Pulmonary artery endothelial cell (primary cell): ENCODE results near the gene SPIN1. TPM values are rescaled to one million over a fixed set of nuclear protein-coding genes. Genes with fewer than 3 reads are reported as not detected.

ENCODE experiments used
- DNase-seq: peaks from one replicate; pipeline ENCODE4 v3.0.0-alpha.2; 2011; ENCODE audit warnings: low read depth, low spot score
- total RNA-seq: library from RNA; depleted of rRNA; stranded (reverse); fragments of >200 nt; gene quantifications from 2 replicates; pipeline ENCODE4 v1.2.3, GENCODE V29; 2014

Gene SPIN1
- total RNA-seq, 1 donor from 2014 or later: 48.5 TPM

GRCh38 chr9:88388886-88389605, 802 bp downstream of the SPIN1 start:
- no peak for DNase-seq

- DNase-seq: no peak
Measured at GRCh38 chr9:88390371-88390990, 2.2 kb downstream of the SPIN1 start.

- DNase-seq: no peak
Measured at GRCh38 chr9:88391236-88391635, 3.0 kb downstream of the SPIN1 start.

- DNase-seq: no peak
Measured at GRCh38 chr9:88391921-88392320, 3.7 kb downstream of the SPIN1 start.

DNA sequence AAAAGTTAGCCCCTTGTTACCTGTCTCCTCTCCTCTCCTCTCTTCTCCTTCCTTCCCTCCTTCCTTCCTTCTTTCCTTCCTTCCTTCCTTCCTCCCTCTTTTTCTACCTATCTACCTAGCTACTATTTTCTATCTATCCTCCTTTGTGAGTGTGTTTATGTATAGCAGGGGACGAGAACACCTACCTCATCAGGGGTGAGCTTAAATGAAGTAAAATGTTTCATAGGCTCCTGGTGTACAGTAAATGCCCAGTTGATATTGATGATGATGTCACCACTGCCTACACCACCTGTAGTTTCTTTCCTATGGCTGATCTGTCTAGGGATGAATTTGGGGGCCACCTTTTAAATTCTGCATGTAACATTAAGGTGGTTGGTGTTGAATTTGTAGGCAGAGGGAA, 4.3 kb downstream of the SPIN1 start:
- DNase-seq: no peak

DNA sequence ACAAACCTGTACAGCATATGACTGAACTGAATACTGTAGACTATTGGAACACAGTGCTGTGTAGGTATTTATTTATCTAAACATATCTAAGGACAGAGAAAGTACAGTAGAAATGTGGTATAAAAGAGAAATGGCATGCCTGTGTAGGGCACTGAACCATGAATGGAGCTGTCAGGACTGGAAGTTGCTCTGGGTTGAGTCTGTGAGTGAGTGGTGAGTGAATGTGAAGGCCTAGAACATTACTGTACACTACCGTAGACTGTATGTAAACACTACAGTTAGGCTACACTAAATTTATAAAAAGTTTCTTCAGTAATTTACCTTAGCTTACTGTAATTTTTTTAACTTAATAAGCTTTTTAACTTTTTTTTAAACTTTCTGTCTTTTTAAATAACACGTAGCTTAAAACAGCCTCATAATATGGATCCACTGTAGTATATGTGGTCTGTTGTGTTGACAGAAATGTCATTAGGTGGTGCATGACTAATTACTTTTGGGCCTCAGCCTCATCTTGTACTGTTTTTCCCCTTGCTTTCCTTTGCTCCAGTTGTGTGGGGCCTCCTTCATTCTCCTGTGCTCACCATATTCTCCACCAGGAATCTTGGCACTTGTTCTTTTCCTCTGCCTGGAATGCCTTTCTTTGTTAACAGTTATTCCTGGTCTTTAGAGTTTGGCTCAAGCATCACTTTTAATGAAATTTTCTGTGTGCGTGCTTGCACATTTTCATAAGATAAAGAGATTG, 8.8 kb downstream of the SPIN1 start:
- no peak for DNase-seq

GRCh38 chr9:88398016-88398415, 9.8 kb downstream of the SPIN1 start:
- DNase-seq: no peak

DNA sequence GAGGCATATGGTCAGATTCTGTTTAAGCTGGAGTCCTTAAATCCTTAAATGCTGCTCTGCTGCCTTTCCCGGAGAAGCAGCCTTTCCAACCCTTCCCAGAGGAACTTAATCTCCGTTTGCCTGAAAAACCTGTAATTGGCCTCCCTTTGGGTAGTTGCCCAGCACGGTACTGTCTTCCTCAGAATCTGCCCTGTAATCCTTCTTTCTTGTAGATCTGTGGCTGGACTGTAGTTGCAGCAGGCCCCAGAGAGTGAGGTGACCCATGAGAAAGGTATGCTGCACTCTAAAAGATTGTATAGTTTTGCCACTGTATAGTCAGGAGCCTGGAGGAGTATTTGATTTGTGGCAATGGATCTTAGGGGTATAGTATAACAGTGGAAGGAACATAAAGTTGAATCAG, 11.7 kb downstream of the SPIN1 start:
- no peak for DNase-seq

- DNase-seq: no peak
Measured at GRCh38 chr9:88403340-88403739, 15.1 kb downstream of the SPIN1 start.

- no peak for DNase-seq
Measured at GRCh38 chr9:88406051-88406450, 17.8 kb downstream of the SPIN1 start.

GRCh38 chr9:88411471-88411870, 23.2 kb downstream of the SPIN1 start:
- no peak for DNase-seq

DNA sequence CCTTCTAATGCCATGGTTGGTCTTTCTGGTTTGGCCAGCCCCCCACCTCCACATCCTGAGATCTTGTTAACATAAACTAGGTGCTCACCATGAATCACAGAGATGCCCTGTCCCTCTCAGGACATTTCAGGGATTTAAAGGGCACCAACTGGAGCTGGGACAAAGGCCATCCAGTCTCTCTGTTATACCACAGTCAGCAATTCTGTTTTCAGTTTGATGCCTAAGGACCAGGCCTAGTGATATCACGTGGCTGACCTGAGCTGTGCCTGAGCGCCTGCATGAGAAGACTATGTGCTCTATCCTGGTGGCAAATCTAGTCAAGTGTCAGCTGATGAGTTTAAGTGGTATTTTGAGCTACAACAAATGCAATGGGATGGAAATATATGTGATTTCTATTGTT, 26.1 kb downstream of the SPIN1 start:
- DNase-seq: no peak

DNA sequence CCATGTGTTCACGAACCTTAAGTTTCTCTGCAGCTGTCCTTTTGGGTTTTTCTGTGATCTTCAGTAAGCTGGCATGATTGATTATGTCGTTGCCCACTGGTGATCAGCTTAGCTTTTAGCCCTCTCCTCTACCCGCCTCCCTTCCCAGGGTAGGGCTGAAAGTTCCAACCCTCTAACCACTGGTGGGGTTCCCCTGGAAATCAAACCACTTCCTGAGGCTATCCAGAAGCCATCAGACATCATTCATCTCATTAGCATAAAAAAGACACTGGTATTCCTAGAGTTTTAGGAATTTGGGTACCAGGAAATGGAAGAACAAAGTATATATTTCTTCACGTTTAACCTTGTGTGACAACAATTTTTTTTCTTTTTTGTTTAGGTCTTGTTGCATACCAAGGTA, 29.8 kb downstream of the SPIN1 start:
- no peak for DNase-seq

- no peak for DNase-seq
Measured at GRCh38 chr9:88418715-88419540, 30.7 kb downstream of the SPIN1 start.

- DNase-seq: no peak
Measured at GRCh38 chr9:88420227-88420626, 32.0 kb downstream of the SPIN1 start.

DNA sequence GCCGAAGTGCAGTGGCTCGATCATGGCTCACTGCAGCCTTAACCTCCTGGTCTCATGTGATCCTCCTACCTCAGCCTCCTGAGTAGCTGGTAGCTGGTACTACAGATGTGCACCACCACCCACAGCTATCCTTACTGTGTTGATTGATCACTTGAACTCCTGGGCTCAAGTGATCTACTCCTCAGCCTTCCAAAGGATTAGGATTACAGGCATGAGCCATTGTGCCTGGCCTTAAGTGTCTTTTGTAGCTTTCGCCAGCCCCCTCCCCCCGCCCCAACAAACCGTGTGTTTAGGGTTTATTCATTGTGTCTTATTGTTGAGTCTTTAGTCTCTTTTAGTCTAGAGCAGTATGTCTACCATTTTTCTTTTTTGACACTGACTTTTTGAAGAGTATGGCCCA, 33.1 kb downstream of the SPIN1 start:
- no peak for DNase-seq

GRCh38 chr9:88425538-88425950, 37.3 kb downstream of the SPIN1 start:
- no peak for DNase-seq

DNA sequence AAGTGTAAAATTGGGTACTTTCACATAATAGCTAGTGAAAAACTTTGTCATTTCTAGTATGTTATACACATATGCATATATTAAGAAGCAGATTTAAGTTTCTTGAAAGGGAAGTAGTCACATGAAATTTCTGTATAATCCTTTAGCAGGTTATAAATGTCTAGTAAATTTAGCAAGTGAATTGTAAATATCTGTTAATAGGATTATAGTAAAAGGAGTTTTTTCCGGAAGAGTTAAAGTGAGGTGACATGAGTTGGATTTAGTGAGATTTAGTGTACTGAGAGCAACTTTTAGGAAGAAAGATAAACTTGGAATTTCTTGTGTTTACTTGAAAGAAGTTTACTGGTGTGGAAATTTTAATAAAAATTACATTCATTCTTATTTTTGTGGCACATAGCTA, 38.4 kb downstream of the SPIN1 start:
- no peak for DNase-seq

- no peak for DNase-seq
Measured at GRCh38 chr9:88429595-88430430, 41.6 kb downstream of the SPIN1 start.

DNA sequence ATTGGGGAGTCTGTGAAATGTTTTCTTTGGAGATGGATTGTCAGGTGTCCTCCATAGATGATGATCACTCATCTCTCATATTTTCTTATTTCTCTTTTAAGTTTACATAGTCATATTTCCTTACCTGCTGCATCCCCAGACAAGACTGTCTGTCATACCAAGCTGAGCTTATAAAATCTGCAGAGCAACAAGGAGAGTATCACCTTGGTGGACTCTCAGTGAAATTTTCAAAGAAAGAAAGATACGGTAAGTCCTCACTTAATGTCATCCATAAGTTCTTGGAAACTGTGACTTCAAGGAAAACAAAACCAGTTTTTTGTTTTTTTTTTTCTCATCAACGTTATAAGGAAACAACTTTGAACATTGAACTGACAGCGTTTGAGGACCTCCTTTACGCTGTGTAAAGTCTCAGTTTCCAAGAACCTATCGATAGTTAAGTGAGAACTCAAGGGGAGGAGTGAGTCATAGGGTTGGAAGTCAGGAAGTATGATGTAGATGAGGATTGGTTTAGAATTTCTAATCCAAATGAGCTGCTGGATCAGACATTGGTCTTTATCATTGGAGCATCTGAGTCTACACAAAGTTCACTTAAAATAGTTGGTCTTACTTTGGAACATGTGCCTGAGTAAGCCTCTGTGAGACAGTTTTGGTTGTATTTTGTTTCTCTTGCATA, 45.5 kb downstream of the SPIN1 start:
- DNase-seq: no peak
